Muscle layer of colon (tissue), 2 donors: ENCODE data around the gene HTR3C.
"Not testable (repeated sequence)": the region's sequence is repeated elsewhere in the genome, so short reads cannot be mapped to it uniquely, and the experiment has no call there.

ENCODE experiments used
- H3K27ac ChIP-seq: one replicate; pipeline ENCODE4 v1.7.0; 2013; ENCODE audit warnings: low read depth, mild to moderate bottlenecking, low read length, moderate library complexity
- H3K27me3 ChIP-seq, 2 donors: one replicate each; pipeline ENCODE4 v1.7.0; 2013; ENCODE audit warnings: low read length in 2 of 2, mild to moderate bottlenecking in 2 of 2; ENCODE audit not compliant: insufficient read depth in 2 of 2, control insufficient read depth in 1 of 2
- H3K36me3 ChIP-seq: one replicate; pipeline ENCODE4 v1.7.0; 2013; ENCODE audit warnings: mild to moderate bottlenecking, low read length; ENCODE audit not compliant: insufficient read depth
- H3K4me1 ChIP-seq: one replicate; pipeline ENCODE4 v1.7.0; 2013; ENCODE audit warnings: mild to moderate bottlenecking, low read length; ENCODE audit not compliant: insufficient read depth
- H3K4me3 ChIP-seq, 2 donors: one replicate each; pipeline ENCODE4 v1.7.0; 2013; ENCODE audit warnings: low read length in 2 of 2, low read depth in 1 of 2, mild to moderate bottlenecking in 1 of 2, moderate library complexity in 1 of 2
- H3K9ac ChIP-seq: one replicate; pipeline ENCODE4 v1.7.0; 2013; ENCODE audit warnings: low read length
- H3K9me3 ChIP-seq: one replicate; pipeline ENCODE4 v1.7.0; 2013; ENCODE audit warnings: mild to moderate bottlenecking, low read length
- donor health status: abdominal sarcoma.
- donor health status: Adenocarcinoma of cecum.

The HTR3C gene

DNA sequence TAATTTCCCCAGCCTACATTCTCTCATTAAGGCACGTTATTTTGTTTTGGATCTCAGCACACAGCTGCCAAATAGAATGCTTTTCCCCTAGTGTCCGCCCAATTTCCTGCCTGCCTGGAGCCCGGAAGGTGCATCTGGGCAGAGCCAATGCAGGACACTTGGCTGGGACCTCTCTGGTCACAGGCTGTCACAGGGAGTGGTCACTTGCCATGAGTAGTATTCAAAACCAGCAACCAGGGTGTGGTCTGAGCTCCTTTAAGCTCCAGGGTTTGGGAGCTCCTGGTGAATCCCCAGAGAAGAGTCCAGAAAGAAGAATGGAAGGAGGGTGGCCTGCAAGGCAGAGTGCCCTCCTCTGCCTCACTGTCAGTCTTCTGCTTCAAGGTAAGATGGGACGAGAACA, at the start of gene HTR3C:
TSS of gene HTR3C (plus strand) at position 281 of the 400 bp plus-strand sequence. CDS start at position 315, 34 bp downstream.
- no peaks in the 10 kb centered on the region for H3K27me3 ChIP-seq
- H3K9ac ChIP-seq: no peak within 1 kb of the TSS
- H3K4me1 ChIP-seq: no peaks in the 10 kb centered on the region
- no peaks in the 10 kb centered on the region for H3K9me3 ChIP-seq
- H3K4me3 ChIP-seq: no peak within 1 kb of the TSS
- H3K27ac ChIP-seq: no peak within 1 kb of the TSS
- no peaks in the 10 kb centered on the region for H3K36me3 ChIP-seq

DNA sequence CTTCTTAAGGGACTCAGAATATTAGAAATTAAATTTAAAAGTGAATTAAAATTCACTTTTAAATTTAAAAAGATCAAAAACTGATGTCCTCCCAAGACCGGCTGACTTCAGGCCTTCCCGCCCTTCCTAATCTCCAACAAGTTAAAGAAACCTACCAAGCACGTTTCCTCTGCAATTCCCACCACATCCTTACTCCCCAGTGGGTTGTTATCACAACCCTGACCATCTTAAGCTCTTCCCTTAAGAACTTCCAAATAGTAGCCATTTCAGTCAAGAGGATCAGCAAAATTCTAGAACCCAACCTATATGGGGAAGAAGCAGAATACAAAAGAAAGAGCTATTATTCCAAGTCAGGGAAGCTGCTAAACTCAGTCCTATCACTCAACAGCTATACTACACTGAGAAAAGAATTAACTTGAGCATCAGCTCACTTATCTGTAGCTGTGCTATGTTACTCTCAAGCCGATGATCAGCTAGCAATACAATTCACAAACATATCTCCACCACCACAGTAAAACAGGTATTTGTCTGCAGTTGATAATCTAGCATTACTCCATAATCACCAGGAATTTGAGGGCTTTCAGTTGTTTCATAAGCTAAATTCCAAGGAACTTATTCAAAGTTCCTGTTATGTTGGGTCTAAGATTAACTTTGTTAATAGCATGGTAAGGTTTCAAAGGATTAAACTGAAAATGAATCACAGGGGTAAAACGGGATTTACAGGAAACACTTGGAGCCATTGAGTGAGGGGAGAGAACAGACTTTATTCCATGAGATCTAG, 49.5 kb upstream of the HTR3C start:
- H3K9me3 ChIP-seq: no peaks in the 10 kb centered on the region
- peaks cover 6% of the 10 kb centered on the region for H3K36me3 ChIP-seq
- no peak overlapping the region for H3K27ac ChIP-seq
- no peak overlapping the region for H3K9ac ChIP-seq
- peaks cover 7% of the 10 kb centered on the region for H3K4me1 ChIP-seq
- H3K27me3 ChIP-seq: no peaks in the 10 kb centered on the region
- H3K4me3 ChIP-seq: no peak overlapping the region

GRCh38 chr3:184004476-184004875, 48.4 kb upstream of the HTR3C start:
- Histone ChIP-seq H3K9me3 (no peaks in the 10 kb centered on the region), H3K36me3 (peaks cover 6% of the 10 kb centered on the region), H3K4me1 (peaks cover 7% of the 10 kb centered on the region), H3K27me3 (no peaks in the 10 kb centered on the region), H3K27ac (no peak overlapping the region), H3K4me3 (no peak overlapping the region), H3K9ac (no peak overlapping the region)

DNA sequence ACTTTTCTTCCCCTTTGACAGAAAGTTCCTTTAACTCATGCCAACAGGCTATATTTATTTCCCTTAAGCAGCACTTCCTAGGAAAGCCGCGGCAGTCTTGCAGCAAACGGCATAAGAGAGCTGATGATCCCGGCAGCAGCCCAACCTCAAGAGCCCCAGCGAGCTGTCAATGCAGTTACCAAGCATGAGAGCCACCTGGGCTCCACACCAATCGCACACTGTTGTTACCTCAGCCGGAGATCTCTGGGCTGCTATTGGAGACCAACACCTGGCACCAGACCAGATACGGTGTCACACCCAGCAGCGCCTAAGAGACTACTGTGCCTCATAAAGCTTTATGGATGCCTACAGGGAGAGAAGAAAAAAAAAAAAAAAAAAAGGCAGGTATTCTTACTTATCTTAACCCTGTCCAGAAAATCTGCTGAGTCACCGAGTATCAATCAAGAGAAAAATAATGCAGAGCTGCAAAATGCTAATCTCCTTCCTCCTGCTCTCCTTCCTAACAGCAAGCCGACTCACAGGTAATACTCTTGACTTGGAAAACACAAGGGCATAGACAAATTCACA, 46.8 kb upstream of the HTR3C start:
- peaks cover 7% of the 10 kb centered on the region for H3K4me1 ChIP-seq
- no peaks in the 10 kb centered on the region for H3K27me3 ChIP-seq
- H3K27ac ChIP-seq: peak overlapping the region; percentile 44
- no peaks in the 10 kb centered on the region for H3K9me3 ChIP-seq
- no peak overlapping the region for H3K4me3 ChIP-seq
- no peak overlapping the region for H3K9ac ChIP-seq
- peaks cover 7% of the 10 kb centered on the region for H3K36me3 ChIP-seq

DNA sequence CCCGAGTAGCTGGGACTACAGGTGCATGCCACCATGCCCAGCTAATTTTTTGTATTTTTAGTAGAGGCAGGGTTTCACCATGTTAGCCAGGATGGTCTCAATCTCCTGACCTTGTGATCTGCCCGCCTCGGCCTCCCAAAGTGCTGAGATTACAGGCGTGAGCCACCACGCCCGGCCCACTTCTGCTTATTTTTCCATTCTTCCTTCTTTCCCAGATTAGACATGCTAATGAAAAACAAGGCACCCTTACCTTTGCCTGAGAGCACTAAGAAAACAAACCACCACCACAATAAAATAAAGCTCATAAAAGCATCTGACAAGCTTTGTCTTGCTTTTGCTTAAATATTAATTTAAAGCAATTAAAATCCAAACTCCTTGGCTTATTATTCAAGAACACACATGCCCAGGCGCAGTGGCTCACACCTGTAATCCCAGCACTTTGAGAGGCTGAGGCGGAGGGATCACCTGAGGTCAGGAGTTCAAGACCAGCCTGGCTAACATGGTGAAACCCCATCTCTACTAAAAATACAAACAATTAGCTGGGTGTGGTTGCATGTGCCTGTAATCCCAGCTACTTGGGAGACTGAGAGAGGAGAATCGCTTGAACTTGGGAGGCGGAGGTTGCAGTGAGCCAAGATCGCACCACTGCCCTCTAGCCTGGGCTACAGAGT, 45.6 kb upstream of the HTR3C start:
- not testable (repeated sequence) for H3K9me3 ChIP-seq, H3K4me1 ChIP-seq, H3K27ac ChIP-seq, H3K4me3 ChIP-seq, H3K27me3 ChIP-seq, H3K9ac ChIP-seq
- H3K36me3 ChIP-seq: peaks cover 11% of the 10 kb centered on the region

- Histone ChIP-seq H3K4me1 (peaks cover 7% of the 10 kb centered on the region), H3K9ac (no peak overlapping the region), H3K27me3 (no peaks in the 10 kb centered on the region), H3K9me3 (no peaks in the 10 kb centered on the region), H3K27ac (no peak overlapping the region), H3K36me3 (peaks cover 11% of the 10 kb centered on the region), H3K4me3 (no peak overlapping the region)
These were observed 44.7 kb upstream of the HTR3C start for GRCh38 chr3:184008161-184008560.

GRCh38 chr3:184011230-184011876, 41.5 kb upstream of the HTR3C start:
- H3K27ac ChIP-seq: no peak overlapping the region
- peaks cover 10% of the 10 kb centered on the region for H3K36me3 ChIP-seq
- H3K4me1 ChIP-seq: peaks cover 5% of the 10 kb centered on the region
- H3K27me3 ChIP-seq: no peaks in the 10 kb centered on the region
- H3K4me3 ChIP-seq: no peak overlapping the region
- no peak overlapping the region for H3K9ac ChIP-seq
- no peaks in the 10 kb centered on the region for H3K9me3 ChIP-seq

- no peaks in the 10 kb centered on the region for H3K9me3 ChIP-seq
- peaks cover 13% of the 10 kb centered on the region for H3K4me1 ChIP-seq
- H3K9ac ChIP-seq: no peak overlapping the region
- H3K27me3 ChIP-seq: no peaks in the 10 kb centered on the region
- no peak overlapping the region for H3K27ac ChIP-seq
- peaks cover 10% of the 10 kb centered on the region for H3K36me3 ChIP-seq
- no peak overlapping the region for H3K4me3 ChIP-seq
These were observed 40.6 kb upstream of the HTR3C start for GRCh38 chr3:184011937-184012889.

DNA sequence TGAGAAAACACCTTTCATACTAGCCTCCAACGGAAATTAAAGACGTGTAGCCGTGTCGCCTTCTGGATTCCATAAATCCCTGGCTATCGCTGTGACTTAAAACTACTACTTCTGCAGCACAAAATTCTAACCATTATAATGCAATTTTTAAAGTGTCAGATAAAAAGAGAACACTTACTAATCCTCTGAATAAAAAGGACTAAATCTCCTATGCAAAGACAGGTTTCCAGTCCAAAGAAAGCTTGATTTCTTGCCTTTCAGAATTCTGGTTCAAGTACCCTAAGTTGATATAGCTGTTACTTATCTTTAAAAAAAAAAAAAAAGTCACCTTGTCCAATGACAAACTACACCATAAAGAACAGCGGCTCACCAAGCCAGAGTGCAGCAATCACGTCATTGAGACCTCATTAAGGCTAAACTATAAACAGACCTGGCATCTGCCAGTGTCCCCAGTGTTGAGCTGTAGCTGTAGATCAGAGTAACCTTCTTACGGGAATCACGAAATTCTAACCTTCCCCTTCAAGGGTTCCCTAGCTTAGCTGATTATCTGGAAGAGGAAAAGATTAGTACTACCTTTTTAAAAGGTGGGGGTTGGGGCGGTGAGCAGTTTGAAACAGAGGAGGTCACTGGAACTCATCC, 37.3 kb upstream of the HTR3C start:
- Histone ChIP-seq H3K9me3 (no peaks in the 10 kb centered on the region), H3K27me3 (no peaks in the 10 kb centered on the region), H3K4me3 (no peak overlapping the region), H3K9ac (no peak overlapping the region), H3K27ac (no peak overlapping the region), H3K36me3 (peaks cover 10% of the 10 kb centered on the region), H3K4me1 (peaks cover 13% of the 10 kb centered on the region)

GRCh38 chr3:184016169-184016570, 36.7 kb upstream of the HTR3C start:
- H3K27me3 ChIP-seq: no peaks in the 10 kb centered on the region
- peak overlapping the region in 1 of 2 donors; percentile 98 for H3K4me3 ChIP-seq
- H3K9ac ChIP-seq: no peak overlapping the region
- H3K9me3 ChIP-seq: no peaks in the 10 kb centered on the region
- peaks cover 7% of the 10 kb centered on the region for H3K36me3 ChIP-seq
- H3K4me1 ChIP-seq: peaks cover 13% of the 10 kb centered on the region
- no peak overlapping the region for H3K27ac ChIP-seq
